Trophoblast cell (in vitro differentiated cells and primary cell): ENCODE results near the gene TRPC4AP.

Experiments used
- DNase-seq, 2 donors: peaks; one replicate each; pipeline ENCODE4 v3.0.0-alpha.2; 2016
- H2AFZ ChIP-seq: 2 replicates; pipeline ENCODE4 v1.6.1; 2013; ENCODE audit warnings: low read length, moderate library complexity, mild to moderate bottlenecking; ENCODE audit not compliant: insufficient read depth, poor library complexity
- H2AK5ac ChIP-seq: 2 replicates; pipeline ENCODE4 v1.6.1; 2013; ENCODE audit warnings: mild to moderate bottlenecking, low read length
- H2BK120ac ChIP-seq: 2 replicates; pipeline ENCODE4 v1.6.1; 2013; ENCODE audit warnings: low read length, mild to moderate bottlenecking, moderate library complexity; ENCODE audit not compliant: insufficient read depth, poor library complexity
- H2BK12ac ChIP-seq: 2 replicates; pipeline ENCODE4 v1.6.1; 2013; ENCODE audit warnings: mild to moderate bottlenecking, low read length, moderate library complexity
- H2BK5ac ChIP-seq: 2 replicates; pipeline ENCODE4 v1.6.1; 2013; ENCODE audit warnings: low read length, low read depth, moderate library complexity, mild to moderate bottlenecking; ENCODE audit not compliant: poor library complexity
- H3K14ac ChIP-seq: 2 replicates; pipeline ENCODE4 v1.6.1; 2013; ENCODE audit warnings: mild to moderate bottlenecking, low read length
- H3K18ac ChIP-seq: 2 replicates; pipeline ENCODE4 v1.6.1; 2013; ENCODE audit warnings: mild to moderate bottlenecking, low read length
- H3K23ac ChIP-seq: 2 replicates; pipeline ENCODE4 v1.6.1; 2013; ENCODE audit warnings: low read length
- H3K27ac ChIP-seq: 2 replicates; pipeline ENCODE4 v1.5.1; 2013; ENCODE audit warnings: low read depth, mild to moderate bottlenecking, inconsistent platforms, low read length, moderate library complexity
- H3K27me3 ChIP-seq: 2 replicates; pipeline ENCODE4 v1.6.1; 2013; ENCODE audit warnings: inconsistent platforms, mild to moderate bottlenecking, low read length, moderate library complexity; ENCODE audit not compliant: insufficient read depth
- H3K36me3 ChIP-seq, 2 experiments: 1 replicate in 1 of 2; 2 replicates in 1 of 2; pipeline ENCODE4 v1.6.1; 2013; ENCODE audit warnings: low read length in 2 of 2, mild to moderate bottlenecking in 2 of 2, moderate library complexity in 1 of 2; ENCODE audit not compliant: insufficient read depth in 2 of 2, control insufficient read depth in 1 of 2
- H3K4ac ChIP-seq: 2 replicates; pipeline ENCODE4 v1.6.1; 2013; ENCODE audit warnings: low read depth, mild to moderate bottlenecking, low read length, moderate library complexity
- H3K4me1 ChIP-seq, 2 experiments: 1 replicate in 1 of 2; 2 replicates in 1 of 2; pipeline ENCODE4 v1.6.1; 2013; ENCODE audit warnings: low read length in 2 of 2, mild to moderate bottlenecking in 2 of 2, moderate library complexity in 1 of 2; ENCODE audit not compliant: insufficient read depth in 2 of 2, control insufficient read depth in 1 of 2
- H3K4me2 ChIP-seq: 2 replicates; pipeline ENCODE4 v1.6.1; 2013; ENCODE audit warnings: inconsistent platforms, mild to moderate bottlenecking, low read length, moderate library complexity
- H3K4me3 ChIP-seq: 2 replicates; pipeline ENCODE4 v1.5.1; 2013; ENCODE audit warnings: mild to moderate bottlenecking, low read depth, low read length, inconsistent platforms
- H3K79me1 ChIP-seq: one replicate; pipeline ENCODE4 v1.6.1; 2013; ENCODE audit warnings: low read length
- H3K79me2 ChIP-seq: 2 replicates; pipeline ENCODE4 v1.6.1; 2013; ENCODE audit warnings: low read length, mild to moderate bottlenecking; ENCODE audit not compliant: control insufficient read depth, insufficient read depth, poor library complexity
- H3K9ac ChIP-seq: 2 replicates; pipeline ENCODE4 v1.6.1; 2013; ENCODE audit warnings: mild to moderate bottlenecking, low read length
- H3K9me3 ChIP-seq: 2 replicates; pipeline ENCODE4 v1.6.1; 2013; ENCODE audit warnings: low read depth, mild to moderate bottlenecking, control low read depth, inconsistent platforms, low read length; ENCODE audit not compliant: insufficient read depth
- H4K12ac ChIP-seq: 2 replicates; pipeline ENCODE4 v1.6.1; 2013; ENCODE audit warnings: low read depth, mild to moderate bottlenecking, low read length, moderate library complexity
- H4K8ac ChIP-seq: 2 replicates; pipeline ENCODE4 v1.6.1; 2013; ENCODE audit warnings: low read depth, mild to moderate bottlenecking, low read length, moderate library complexity
- H4K91ac ChIP-seq: one replicate; pipeline ENCODE4 v1.6.1; 2013; ENCODE audit warnings: low read depth, mild to moderate bottlenecking, low read length, moderate library complexity
- WGBS: extraction: QIAGEN DNeasy Blood & Tissue Kit; methylation state at CpG from one replicate; pipeline ENCODE4 v1.1.7; 2013; ENCODE audit warnings: missing lambda C conversion rate; ENCODE audit not compliant: insufficient read length, insufficient coverage; ENCODE audit errors: extremely low coverage; 5-methylcytosine and 5-hydroxymethylcytosine counted together

TRPC4AP gene

GRCh38 chr20:35039846-35040489 is 52.6 kb downstream of the TRPC4AP start:
- no CpG with 5 or more reads among the region's 9 CpGs for WGBS
- no peak overlapping the region for H4K12ac ChIP-seq
- H3K4me2 ChIP-seq = no peak overlapping the region
- peak overlapping the region; percentile 31 for H2BK120ac ChIP-seq
- H4K91ac ChIP-seq = no peak overlapping the region
- H3K79me1 ChIP-seq = no peaks in the 10 kb centered on the region
- H3K4me1 ChIP-seq = peaks cover 8 to 10% of the 10 kb centered on the region in 2 experiments
- no peak overlapping the region for H3K14ac ChIP-seq
- H3K4ac ChIP-seq = no peak overlapping the region
- no peaks in the 10 kb centered on the region for H3K27me3 ChIP-seq
- no peaks in the 10 kb centered on the region for H3K9me3 ChIP-seq
- peak overlapping the region; percentile 33 for H3K27ac ChIP-seq
- no peak overlapping the region for H2BK5ac ChIP-seq
- no peak overlapping the region for H2AK5ac ChIP-seq
- H4K8ac ChIP-seq = no peak overlapping the region
- no peak overlapping the region for H3K23ac ChIP-seq
- H3K36me3 ChIP-seq = peaks cover 12 to 19% of the 10 kb centered on the region in 2 experiments
- H3K79me2 ChIP-seq = no peaks in the 10 kb centered on the region
- no peak for DNase-seq
- H2AFZ ChIP-seq = no peak overlapping the region
- no peak overlapping the region for H3K4me3 ChIP-seq
- no peak overlapping the region for H3K18ac ChIP-seq
- H2BK12ac ChIP-seq = no peak overlapping the region
- H3K9ac ChIP-seq = no peak overlapping the region

GRCh38 chr20:35039146-35039545 is 53.5 kb downstream of the TRPC4AP start:
- H3K4me3 ChIP-seq = no peak overlapping the region
- H3K9ac ChIP-seq = no peak overlapping the region
- H3K4me1 ChIP-seq = peaks cover 8 to 10% of the 10 kb centered on the region in 2 experiments
- no peak overlapping the region for H4K8ac ChIP-seq
- no peak overlapping the region for H4K12ac ChIP-seq
- H3K36me3 ChIP-seq = peaks cover 13 to 22% of the 10 kb centered on the region in 2 experiments
- H3K27ac ChIP-seq = peak overlapping the region; percentile 28
- H3K79me2 ChIP-seq = no peaks in the 10 kb centered on the region
- no peak overlapping the region for H3K14ac ChIP-seq
- H3K27me3 ChIP-seq = no peaks in the 10 kb centered on the region
- no peak overlapping the region for H2AK5ac ChIP-seq
- H4K91ac ChIP-seq = no peak overlapping the region
- WGBS = no CpG with 5 or more reads among the region's 1 CpG
- H3K18ac ChIP-seq = no peak overlapping the region
- H3K23ac ChIP-seq = no peak overlapping the region
- H3K4ac ChIP-seq = no peak overlapping the region
- H3K4me2 ChIP-seq = no peak overlapping the region
- H2BK120ac ChIP-seq = no peak overlapping the region
- no peak overlapping the region for H2BK12ac ChIP-seq
- no peaks in the 10 kb centered on the region for H3K9me3 ChIP-seq
- DNase-seq = no peak
- no peaks in the 10 kb centered on the region for H3K79me1 ChIP-seq
- no peak overlapping the region for H2AFZ ChIP-seq
- no peak overlapping the region for H2BK5ac ChIP-seq

- Histone ChIP-seq H2AK5ac (no peak overlapping the region), H2BK120ac (no peak overlapping the region), H2BK12ac (no peak overlapping the region), H4K8ac (no peak overlapping the region), H3K4ac (no peak overlapping the region), H3K9me3 (no peaks in the 10 kb centered on the region), H3K79me1 (no peaks in the 10 kb centered on the region), H3K14ac (no peak overlapping the region), H2AFZ (no peak overlapping the region), H3K27ac (no peak overlapping the region), H3K36me3 (peaks cover 14 to 32% of the 10 kb centered on the region in 2 experiments), H3K23ac (no peak overlapping the region), H3K18ac (no peak overlapping the region), H3K4me1 (peaks cover 0 to 2% of the 10 kb centered on the region in 2 experiments), H3K4me2 (no peak overlapping the region), H3K27me3 (no peaks in the 10 kb centered on the region), H3K79me2 (no peaks in the 10 kb centered on the region), H2BK5ac (no peak overlapping the region), H3K9ac (no peak overlapping the region), H4K91ac (no peak overlapping the region), H3K4me3 (no peak overlapping the region), H4K12ac (no peak overlapping the region)
- DNase-seq = peak in 1 of 2 donors; percentile 21
- WGBS = no CpG with 5 or more reads among the region's 4 CpGs
Observed at GRCh38 chr20:35034145-35034544, 58.5 kb downstream of the TRPC4AP start.

GRCh38 chr20:35030136-35030535 is 62.5 kb downstream of the TRPC4AP start:
- Histone ChIP-seq H3K36me3 (peaks cover 20 to 34% of the 10 kb centered on the region in 2 experiments), H3K79me1 (no peaks in the 10 kb centered on the region), H3K23ac (no peak overlapping the region), H4K8ac (no peak overlapping the region), H3K9ac (no peak overlapping the region), H3K9me3 (no peaks in the 10 kb centered on the region), H3K14ac (no peak overlapping the region), H3K4ac (no peak overlapping the region), H3K4me2 (no peak overlapping the region), H3K4me1 (no peaks in the 10 kb centered on the region), H3K4me3 (no peak overlapping the region), H2AFZ (no peak overlapping the region), H3K79me2 (no peaks in the 10 kb centered on the region), H2BK12ac (no peak overlapping the region), H3K27me3 (no peaks in the 10 kb centered on the region), H2AK5ac (no peak overlapping the region), H4K12ac (no peak overlapping the region), H4K91ac (no peak overlapping the region), H3K27ac (no peak overlapping the region), H2BK120ac (no peak overlapping the region), H2BK5ac (no peak overlapping the region), H3K18ac (no peak overlapping the region)
- WGBS = no CpG with 5 or more reads among the region's 4 CpGs
- no peak for DNase-seq
